Measurements from ENCODE around the gene TMEM9. TPM values are rescaled to one million over a fixed set of nuclear protein-coding genes. Genes with fewer than 3 reads are reported as not detected.

The TMEM9 gene
- total RNA-seq, 1 donor from 2014 or later = 66.0 TPM

- no peak for DNase-seq (ENCODE audit: extremely low read depth, low read depth, low spot score)
Measured at GRCh38 chr1:201088395-201088794, 65.9 kb downstream of the TMEM9 start.

DNA sequence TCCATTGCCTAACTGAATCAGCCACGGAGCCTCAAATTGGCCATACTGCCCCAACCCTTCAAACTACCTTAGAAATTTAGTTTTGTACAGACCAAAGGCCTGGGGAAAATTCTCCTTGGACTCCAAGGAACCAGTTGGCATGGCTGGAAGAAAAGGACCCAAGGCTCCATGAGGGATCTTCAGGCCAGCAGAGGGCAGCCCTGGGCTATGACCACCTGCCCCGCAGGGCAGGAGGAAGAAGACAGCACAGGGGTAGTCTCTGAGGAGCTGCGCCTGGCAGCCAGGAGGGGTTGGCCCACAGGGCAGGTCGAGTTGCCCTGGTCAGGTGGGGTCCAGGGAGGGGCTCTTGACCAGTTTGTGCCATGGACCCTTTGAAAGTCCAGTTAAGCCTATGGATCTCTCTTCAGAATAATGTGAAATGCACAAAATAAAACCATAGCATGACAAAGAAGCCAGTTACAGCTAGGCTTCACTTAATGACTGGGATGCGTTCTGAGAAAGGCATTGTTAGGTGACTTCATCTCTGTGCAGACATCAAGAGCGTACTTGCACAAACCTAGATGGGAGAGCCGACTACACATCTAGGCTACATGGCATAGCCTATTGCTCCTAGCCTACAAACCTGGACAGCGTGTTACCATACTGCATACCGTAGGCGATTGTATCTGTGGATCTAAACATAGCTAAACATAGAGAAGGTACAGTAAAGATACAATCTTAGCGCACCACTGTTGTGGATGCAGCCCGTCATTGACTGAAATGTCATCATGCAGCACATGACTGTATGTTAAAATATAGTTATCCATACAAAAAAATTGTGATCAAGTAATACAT lies 68.2 kb downstream of the TMEM9 start:
- DNase-seq (ENCODE audit: extremely low read depth, low read depth, low spot score) = no peak

Other genes with a start within 250 kb of the TMEM9 start
- 3.1 and 3.8 TPM in 2 replicates for gene KIF21B, start 130.8 kb downstream of the TMEM9 start, total RNA-seq
- gene CACNA1S, start 42.0 kb downstream of the TMEM9 start, total RNA-seq = not detected in 2 replicates
- not detected in 2 replicates for gene ASCL5, start 27.3 kb downstream of the TMEM9 start, total RNA-seq
- gene IGFN1, start 36.4 kb upstream of the TMEM9 start, total RNA-seq = 0.10 TPM in 1 of 2 replicates, not detected in the other
- 0.15 and 0.47 TPM in 2 replicates for gene PKP1, start 129.0 kb upstream of the TMEM9 start, total RNA-seq
- gene TNNT2, start 223.2 kb upstream of the TMEM9 start, total RNA-seq = 0.88 TPM in 1 of 2 replicates, not detected in the other
- 1.1 TPM in 2 replicates for gene LAD1, start 244.8 kb upstream of the TMEM9 start, total RNA-seq